Vagina (tissue), 2 donors: ENCODE results near the gene EIF1.

ENCODE experiments used
- POLR2A ChIP-seq, 2 donors: fragments of 450-650 bp; IDR thresholded peaks; one replicate each; pipeline ENCODE4 v1.6.1; 2017; ENCODE audit warnings: antibody characterized with exemption in 2 of 2, mild to moderate bottlenecking in 2 of 2, moderate library complexity in 2 of 2
- POLR2AphosphoS5 ChIP-seq, 2 donors: sonication (generic); formaldehyde crosslinking; IDR thresholded peaks; one replicate each; pipeline ENCODE4 v1.9.0; 2017; ENCODE audit warnings: antibody characterized with exemption in 2 of 2, mild to moderate bottlenecking in 2 of 2, low read depth in 1 of 2; ENCODE audit not compliant: insufficient read depth in 1 of 2
- TF ChIP-seq, protein P1 (sequence below), 3 experiments: fragments of 450-650 bp in 2 of 3; fragments of 200-600 bp in 1 of 3; sonication (generic) in 1 of 3; IDR thresholded peaks; one replicate each; pipeline ENCODE4 v1.5.1; 2017 to 2019; ENCODE audit warnings: antibody characterized with exemption in 3 of 3, mild to moderate bottlenecking in 2 of 3, moderate library complexity in 2 of 3

DNA sequence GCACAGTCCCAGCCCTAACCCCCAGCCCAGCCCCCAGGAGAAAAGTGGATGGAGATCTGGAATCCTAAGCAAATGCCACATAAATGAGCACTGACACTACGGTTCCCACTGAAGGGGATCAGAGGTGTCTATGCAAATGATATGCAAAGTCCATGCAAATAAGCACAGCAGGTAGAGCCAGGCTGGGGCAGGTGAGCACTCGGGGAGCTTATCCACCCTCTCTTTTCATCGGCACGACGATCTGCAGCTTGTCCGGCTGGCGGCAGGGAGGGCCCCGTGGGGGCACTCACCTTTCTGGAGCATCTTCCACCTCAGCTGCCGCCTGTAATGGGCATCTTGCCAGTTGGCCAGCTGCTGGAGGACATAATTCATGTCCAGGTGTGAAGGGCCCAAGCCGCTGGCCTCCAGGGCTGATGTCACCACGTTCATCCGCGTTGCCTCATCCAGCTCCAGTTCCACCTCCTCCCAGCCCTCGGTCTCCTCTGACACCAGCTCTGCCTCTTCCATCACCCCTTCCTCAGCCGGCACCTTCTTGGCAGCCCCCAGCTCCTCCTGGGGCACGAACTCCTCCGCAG, 35.9 kb downstream of the EIF1 start:
- TF ChIP-seq POLR2A (IDR thresholded peaks at IDR 0.05) (no peak), POLR2AphosphoS5 (IDR thresholded peaks at IDR 0.05; ENCODE audit: insufficient read depth in 1 of 2, low read depth in 1 of 2) (no peak)
- TF ChIP-seq, protein P1, sequence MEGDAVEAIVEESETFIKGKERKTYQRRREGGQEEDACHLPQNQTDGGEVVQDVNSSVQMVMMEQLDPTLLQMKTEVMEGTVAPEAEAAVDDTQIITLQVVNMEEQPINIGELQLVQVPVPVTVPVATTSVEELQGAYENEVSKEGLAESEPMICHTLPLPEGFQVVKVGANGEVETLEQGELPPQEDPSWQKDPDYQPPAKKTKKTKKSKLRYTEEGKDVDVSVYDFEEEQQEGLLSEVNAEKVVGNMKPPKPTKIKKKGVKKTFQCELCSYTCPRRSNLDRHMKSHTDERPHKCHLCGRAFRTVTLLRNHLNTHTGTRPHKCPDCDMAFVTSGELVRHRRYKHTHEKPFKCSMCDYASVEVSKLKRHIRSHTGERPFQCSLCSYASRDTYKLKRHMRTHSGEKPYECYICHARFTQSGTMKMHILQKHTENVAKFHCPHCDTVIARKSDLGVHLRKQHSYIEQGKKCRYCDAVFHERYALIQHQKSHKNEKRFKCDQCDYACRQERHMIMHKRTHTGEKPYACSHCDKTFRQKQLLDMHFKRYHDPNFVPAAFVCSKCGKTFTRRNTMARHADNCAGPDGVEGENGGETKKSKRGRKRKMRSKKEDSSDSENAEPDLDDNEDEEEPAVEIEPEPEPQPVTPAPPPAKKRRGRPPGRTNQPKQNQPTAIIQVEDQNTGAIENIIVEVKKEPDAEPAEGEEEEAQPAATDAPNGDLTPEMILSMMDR (IDR thresholded peaks at IDR 0.05): no peak
